ENCODE measurements around the gene MICAL2.

MICAL2 gene

DNA sequence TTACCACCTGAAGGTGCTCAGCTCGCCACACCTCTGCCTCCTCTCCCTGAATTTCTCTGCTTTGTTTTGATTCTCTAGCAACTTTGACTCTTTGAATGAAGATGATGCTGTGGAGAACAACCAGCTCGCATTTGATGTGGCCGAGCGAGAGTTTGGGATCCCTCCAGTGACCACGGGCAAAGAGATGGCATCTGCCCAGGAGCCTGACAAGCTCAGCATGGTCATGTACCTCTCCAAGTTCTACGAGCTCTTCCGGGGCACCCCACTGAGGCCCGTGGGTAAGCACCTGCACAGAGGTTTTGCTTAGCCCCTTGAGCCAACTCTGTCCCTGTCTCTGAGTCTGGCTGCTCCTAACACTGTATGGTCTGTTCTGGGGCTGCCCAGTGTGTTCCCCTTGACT lies 115.7 kb downstream of the MICAL2 start:
- Histone ChIP-seq H2AFZ (ENCODE audit: low read depth, low read length) (no peak overlapping the region), H3K36me3 (replicated peaks; ENCODE audit: low read depth, low read length) (no peaks in the 10 kb centered on the region), H3K9me3 (ENCODE audit: insufficient read depth, low read length) (no peaks in the 10 kb centered on the region), H3K4me3 (ENCODE audit: low read length) (no peak overlapping the region), H4K20me1 (ENCODE audit: insufficient read depth, low read length) (no peaks in the 10 kb centered on the region), H3K27me3 (ENCODE audit: low read depth, low read length) (no peaks in the 10 kb centered on the region), H3K9ac (ENCODE audit: low read length) (no peak overlapping the region), H3K27ac (ENCODE audit: low read length) (no peak overlapping the region), H3K4me2 (ENCODE audit: low read length) (no peak overlapping the region), H3K4me1 (ENCODE audit: low read length) (no peaks in the 10 kb centered on the region), H3K79me2 (ENCODE audit: low read length) (no peaks in the 10 kb centered on the region)
- TF ChIP-seq, protein P1, sequence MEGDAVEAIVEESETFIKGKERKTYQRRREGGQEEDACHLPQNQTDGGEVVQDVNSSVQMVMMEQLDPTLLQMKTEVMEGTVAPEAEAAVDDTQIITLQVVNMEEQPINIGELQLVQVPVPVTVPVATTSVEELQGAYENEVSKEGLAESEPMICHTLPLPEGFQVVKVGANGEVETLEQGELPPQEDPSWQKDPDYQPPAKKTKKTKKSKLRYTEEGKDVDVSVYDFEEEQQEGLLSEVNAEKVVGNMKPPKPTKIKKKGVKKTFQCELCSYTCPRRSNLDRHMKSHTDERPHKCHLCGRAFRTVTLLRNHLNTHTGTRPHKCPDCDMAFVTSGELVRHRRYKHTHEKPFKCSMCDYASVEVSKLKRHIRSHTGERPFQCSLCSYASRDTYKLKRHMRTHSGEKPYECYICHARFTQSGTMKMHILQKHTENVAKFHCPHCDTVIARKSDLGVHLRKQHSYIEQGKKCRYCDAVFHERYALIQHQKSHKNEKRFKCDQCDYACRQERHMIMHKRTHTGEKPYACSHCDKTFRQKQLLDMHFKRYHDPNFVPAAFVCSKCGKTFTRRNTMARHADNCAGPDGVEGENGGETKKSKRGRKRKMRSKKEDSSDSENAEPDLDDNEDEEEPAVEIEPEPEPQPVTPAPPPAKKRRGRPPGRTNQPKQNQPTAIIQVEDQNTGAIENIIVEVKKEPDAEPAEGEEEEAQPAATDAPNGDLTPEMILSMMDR (IDR thresholded peaks at IDR 0.05; ENCODE audit: low read depth, low read length), result no peak
- TF ChIP-seq EZH2phosphoT487 (IDR thresholded peaks at IDR 0.05; ENCODE audit: low read depth), result no peak

DNA sequence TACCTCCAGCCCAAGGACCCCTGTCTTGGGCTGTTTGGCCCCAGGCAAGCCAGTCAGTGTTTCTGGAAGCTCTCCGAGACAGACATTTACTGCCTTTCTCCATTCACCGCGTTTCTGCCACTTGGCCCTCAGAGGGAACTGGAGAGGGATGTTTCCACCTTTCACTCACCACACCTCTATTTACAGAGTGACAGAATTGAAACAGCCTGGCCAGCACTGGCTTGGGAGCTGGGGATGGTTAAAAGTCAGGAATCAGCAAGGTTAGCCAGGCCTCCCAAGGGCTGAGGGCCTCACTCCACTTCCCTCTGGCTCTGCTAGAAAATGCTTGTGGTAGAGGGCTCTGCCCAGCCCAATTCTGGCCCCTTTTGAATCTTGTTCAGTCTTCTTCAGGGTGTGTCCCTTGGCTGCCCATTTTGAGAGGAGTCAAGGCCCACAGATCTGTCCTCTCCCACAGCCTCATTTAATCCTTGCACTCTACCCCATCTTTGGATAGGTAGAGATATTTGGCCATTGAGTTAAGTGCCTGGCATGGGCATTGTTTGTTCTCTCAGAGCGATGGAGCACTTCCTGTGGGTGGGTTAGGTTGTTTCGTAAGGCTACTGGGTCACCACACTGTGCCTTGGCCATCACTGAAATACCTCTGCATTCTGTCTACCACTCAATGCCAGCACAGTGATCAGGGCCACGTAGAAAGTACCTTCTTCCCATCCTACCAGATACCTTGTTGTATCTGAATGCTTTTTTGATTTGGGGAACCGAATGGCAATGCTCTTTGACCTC lies 119.2 kb downstream of the MICAL2 start:
- H3K4me1 ChIP-seq (ENCODE audit: low read length), result no peaks in the 10 kb centered on the region
- no peak overlapping the region for H3K4me2 ChIP-seq (ENCODE audit: low read length)
- H4K20me1 ChIP-seq (ENCODE audit: insufficient read depth, low read length), result no peaks in the 10 kb centered on the region
- no peak for TF ChIP-seq EZH2phosphoT487 (IDR thresholded peaks at IDR 0.05; ENCODE audit: low read depth)
- TF ChIP-seq, protein P1 (IDR thresholded peaks at IDR 0.05; ENCODE audit: low read depth, low read length), result no peak
- no peaks in the 10 kb centered on the region for H3K9me3 ChIP-seq (ENCODE audit: insufficient read depth, low read length)
- no peak overlapping the region for H2AFZ ChIP-seq (ENCODE audit: low read depth, low read length)
- no peaks in the 10 kb centered on the region for H3K27me3 ChIP-seq (ENCODE audit: low read depth, low read length)
- no peaks in the 10 kb centered on the region for H3K79me2 ChIP-seq (ENCODE audit: low read length)
- H3K27ac ChIP-seq (ENCODE audit: low read length), result no peak overlapping the region
- no peaks in the 10 kb centered on the region for H3K36me3 ChIP-seq (replicated peaks; ENCODE audit: low read depth, low read length)
- no peak overlapping the region for H3K4me3 ChIP-seq (ENCODE audit: low read length)
- H3K9ac ChIP-seq (ENCODE audit: low read length), result no peak overlapping the region

DNA sequence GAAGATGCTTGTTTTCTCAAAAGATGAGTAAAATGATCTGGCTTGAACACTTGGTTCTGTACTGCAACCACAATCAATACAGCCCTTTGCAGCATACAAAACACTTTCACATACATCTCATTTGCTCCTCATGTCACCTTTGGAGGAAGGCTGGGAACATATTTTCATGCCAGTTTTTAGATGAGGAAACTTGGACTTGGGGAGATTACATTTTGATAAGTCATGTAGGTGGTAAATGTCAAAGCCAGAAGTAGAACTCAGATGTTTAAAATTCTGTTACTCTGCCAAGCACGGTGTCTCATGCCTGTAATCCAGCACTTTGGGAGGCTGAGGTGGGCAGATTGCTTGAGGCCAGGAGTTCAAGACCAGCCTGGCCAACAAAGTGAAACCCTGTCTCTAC lies 121.8 kb downstream of the MICAL2 start:
- Histone ChIP-seq H3K4me2 (ENCODE audit: low read length) (no peak overlapping the region), H2AFZ (ENCODE audit: low read depth, low read length) (no peak overlapping the region), H3K27ac (ENCODE audit: low read length) (no peak overlapping the region), H3K9ac (ENCODE audit: low read length) (no peak overlapping the region), H3K36me3 (replicated peaks; ENCODE audit: low read depth, low read length) (no peaks in the 10 kb centered on the region), H4K20me1 (ENCODE audit: insufficient read depth, low read length) (no peaks in the 10 kb centered on the region), H3K79me2 (ENCODE audit: low read length) (no peaks in the 10 kb centered on the region), H3K27me3 (ENCODE audit: low read depth, low read length) (no peaks in the 10 kb centered on the region), H3K4me3 (ENCODE audit: low read length) (no peak overlapping the region), H3K9me3 (ENCODE audit: insufficient read depth, low read length) (no peaks in the 10 kb centered on the region), H3K4me1 (ENCODE audit: low read length) (peaks cover 6% of the 10 kb centered on the region; the same call in 1 of the 2 replicates)
- TF ChIP-seq, protein P1 (IDR thresholded peaks at IDR 0.05; ENCODE audit: low read depth, low read length), result no peak
- TF ChIP-seq EZH2phosphoT487 (IDR thresholded peaks at IDR 0.05; ENCODE audit: low read depth), result no peak

DNA sequence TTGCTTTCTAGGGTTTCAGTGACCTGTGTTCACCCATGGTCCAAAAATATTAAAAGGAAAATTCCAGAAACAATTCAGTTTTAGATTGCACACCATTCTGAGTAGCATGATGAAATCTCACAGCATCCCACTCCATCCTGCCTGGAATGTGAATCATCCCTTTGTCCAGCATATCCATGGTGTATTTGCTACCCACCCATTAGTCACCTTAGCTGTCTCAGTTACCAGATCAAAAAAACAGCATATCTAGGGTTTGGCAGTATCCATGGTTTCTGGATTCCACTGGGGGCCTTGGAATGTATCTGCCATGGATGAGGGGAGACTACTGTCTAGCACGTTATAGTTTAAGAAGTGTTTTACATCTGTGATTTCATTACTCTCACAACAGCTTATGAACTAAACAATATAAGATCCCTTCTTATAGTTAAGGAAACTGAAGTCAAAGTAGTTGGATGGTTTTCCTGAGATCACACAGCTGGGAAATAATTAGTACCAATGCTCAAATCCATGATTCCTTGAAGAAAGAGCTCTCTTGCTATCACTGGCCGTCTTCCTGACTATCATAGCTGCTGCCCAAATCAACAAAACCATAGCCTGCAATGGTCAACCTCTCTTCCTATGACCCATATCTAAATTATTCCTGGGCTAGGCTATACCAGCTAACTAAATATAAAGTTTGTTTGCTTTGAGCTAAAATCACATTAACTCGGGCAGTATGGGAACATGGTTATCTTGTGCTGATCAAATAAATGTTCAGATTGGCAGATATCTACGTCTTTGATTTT lies 122.6 kb downstream of the MICAL2 start:
- H2AFZ ChIP-seq (ENCODE audit: low read depth, low read length), result no peak overlapping the region
- no peaks in the 10 kb centered on the region for H3K79me2 ChIP-seq (ENCODE audit: low read length)
- H3K27me3 ChIP-seq (ENCODE audit: low read depth, low read length), result no peaks in the 10 kb centered on the region
- H3K4me2 ChIP-seq (ENCODE audit: low read length), result no peak overlapping the region
- no peak overlapping the region for H3K4me3 ChIP-seq (ENCODE audit: low read length)
- H3K4me1 ChIP-seq (ENCODE audit: low read length), result peaks cover 6% of the 10 kb centered on the region; the same call in 1 of the 2 replicates
- no peaks in the 10 kb centered on the region for H4K20me1 ChIP-seq (ENCODE audit: insufficient read depth, low read length)
- TF ChIP-seq, protein P1 (IDR thresholded peaks at IDR 0.05; ENCODE audit: low read depth, low read length), result no peak
- TF ChIP-seq EZH2phosphoT487 (IDR thresholded peaks at IDR 0.05; ENCODE audit: low read depth), result no peak
- H3K36me3 ChIP-seq (replicated peaks; ENCODE audit: low read depth, low read length), result no peaks in the 10 kb centered on the region
- H3K9me3 ChIP-seq (ENCODE audit: insufficient read depth, low read length), result no peaks in the 10 kb centered on the region
- H3K27ac ChIP-seq (ENCODE audit: low read length), result no peak overlapping the region
- no peak overlapping the region for H3K9ac ChIP-seq (ENCODE audit: low read length)
